Mucosa of descending colon (tissue), 3 donors: ENCODE data around the gene FAM83E. TPM values are rescaled to one million over a fixed set of nuclear protein-coding genes. Genes with fewer than 3 reads are reported as not detected.

Source experiments
- ATAC-seq: fragments of 200-7000 bp; cut with Tn5 transposase; one replicate; pipeline ENCODE4 v1.9.1; 2020; ENCODE audit warnings: mild to moderate bottlenecking, moderate library complexity
- DNase-seq, 3 donors: peaks; one replicate each; pipeline ENCODE4 v3.0.0-alpha.2; 2020
- H3K36me3 ChIP-seq: fragments of 200-600 bp; one replicate; pipeline ENCODE4 v1.8.0; 2021; ENCODE audit warnings: low read depth, mild to moderate bottlenecking
- H3K4me1 ChIP-seq: fragments of 200-600 bp; one replicate; pipeline ENCODE4 v1.8.0; 2021; ENCODE audit warnings: low read depth, mild to moderate bottlenecking
- H3K4me3 ChIP-seq: fragments of 200-600 bp; one replicate; pipeline ENCODE4 v1.8.0; 2021; ENCODE audit warnings: mild to moderate bottlenecking
- H3K9me3 ChIP-seq: fragments of 200-600 bp; one replicate; pipeline ENCODE4 v1.8.0; 2021; ENCODE audit warnings: mild to moderate bottlenecking
- CTCF ChIP-seq: fragments of 200-600 bp; IDR thresholded peaks from one replicate; pipeline ENCODE4 v1.8.0; 2022; ENCODE audit warnings: antibody characterized with exemption, mild to moderate bottlenecking
- intact Hi-C, 2 donors: fragments of 100-400 bp; cut with DNase I in 1 of 2; cut with micrococcal nuclease in 1 of 2; formaldehyde crosslinking; loops; one replicate each; pipeline versions ENCODE4 v1.11.0 to v1.11.1; 2022; cut with DNase I, micrococcal nuclease
- total RNA-seq, 3 donors: library from RNA; stranded (reverse); fragmentation: NEBNext Ultra II Directional in 2 of 3; extraction: Animal tissue kit (Norgen Biotek cat#: 25700) in 2 of 3; gene quantifications; one replicate each; pipeline versions ENCODE4 v1.2.1 to v1.2.4, GENCODE V29; 2021 to 2023
- donor health status: DM: no; HTN: no; CAD: no; lungs with moderate emphysema.
- donor health status: DM: no; HTN: no; CAD: no.
- donor health status: DM: no; HTN: yes; CAD: no.

Gene FAM83E
- total RNA-seq, 3 donors from 2014 or later, result 97.8 to 180 (median 175) TPM

GRCh38 chr19:48638831-48639381, 24.0 kb upstream of the FAM83E start:
- Histone ChIP-seq H3K4me3 (no peak overlapping the region), H3K9me3 (no peaks in the 10 kb centered on the region), H3K4me1 (peaks cover 22% of the 10 kb centered on the region), H3K36me3 (peaks cover 4% of the 10 kb centered on the region)
- intact Hi-C loops, result no loop called here
- DNase-seq (peak; percentile 53 to 72 (median 63)), ATAC-seq (no peak)
- TF ChIP-seq CTCF, result no peak

- H3K4me1 ChIP-seq, result peaks cover 29% of the 10 kb centered on the region
- ATAC-seq, result peak; percentile 51
- intact Hi-C loops, result no loop called here
- DNase-seq, result peak; percentile 80 to 89 (median 86)
- no peak for TF ChIP-seq CTCF
- H3K9me3 ChIP-seq, result no peaks in the 10 kb centered on the region
- H3K36me3 ChIP-seq, result peaks cover 4% of the 10 kb centered on the region
- H3K4me3 ChIP-seq, result peak overlapping the region; percentile 31
These were observed 23.3 kb upstream of the FAM83E start for GRCh38 chr19:48637948-48638830.

- peaks cover 4% of the 10 kb centered on the region for H3K36me3 ChIP-seq
- peaks cover 36% of the 10 kb centered on the region for H3K4me1 ChIP-seq
These were observed 22.6 kb upstream of the FAM83E start for GRCh38 chr19:48637449-48637947.

GRCh38 chr19:48636859-48637448, 22.1 kb upstream of the FAM83E start, which contains the start of gene DBP:
DBP (minus strand) TSS chr19:48637379; CDS start chr19:48636994, 385 bp downstream.
- no peak for TF ChIP-seq CTCF
- peak in 2 of 3 donors; percentile 79 to 85 for DNase-seq
- Histone ChIP-seq H3K9me3 (no peaks in the 10 kb centered on the region), H3K4me3 (peak within 1 kb of the TSS; percentile 31), H3K4me1 (peaks cover 40% of the 10 kb centered on the region), H3K36me3 (peaks cover 4% of the 10 kb centered on the region)
- peak; percentile 5 for ATAC-seq
- intact Hi-C loops, result no loop called here

More at GRCh38 chr19:48637449-48637947, 22.6 kb upstream of the FAM83E start:
- DNase-seq (peak; percentile 99 to 100 (median 99)), ATAC-seq (peak; percentile 72)
- intact Hi-C loops, result no loop called here
- Histone ChIP-seq H3K9me3 (no peaks in the 10 kb centered on the region), H3K4me3 (peak overlapping the region; percentile 31)
- TF ChIP-seq CTCF, result no peak

- DNase-seq, result peak; percentile 73 to 85 (median 76)
- Histone ChIP-seq H3K36me3 (peaks cover 4% of the 10 kb centered on the region), H3K4me3 (peak overlapping the region; percentile 34), H3K4me1 (peaks cover 43% of the 10 kb centered on the region), H3K9me3 (no peaks in the 10 kb centered on the region)
- no peak for TF ChIP-seq CTCF
- intact Hi-C loops, result no loop called here
- ATAC-seq, result no peak
These were observed 21.3 kb upstream of the FAM83E start for GRCh38 chr19:48635966-48636858.
